ENCODE results near the gene GNAI2.
"Not testable (repeated sequence)": the region's sequence is repeated elsewhere in the genome, so short reads cannot be mapped to it uniquely, and the experiment has no call there.

Gene GNAI2

GRCh38 chr3:50248387-50248786, 12.4 kb downstream of the GNAI2 start:
- DNase-seq: no peak

- no peak for DNase-seq
Measured at GRCh38 chr3:50249457-50249856, 13.5 kb downstream of the GNAI2 start.

- no peak for DNase-seq
Measured at GRCh38 chr3:50250514-50250913, 14.5 kb downstream of the GNAI2 start.

- DNase-seq: no peak
Measured at GRCh38 chr3:50251220-50251619, 15.2 kb downstream of the GNAI2 start.

- no peak for DNase-seq
Measured at GRCh38 chr3:50254577-50255250, 18.7 kb downstream of the GNAI2 start.

GRCh38 chr3:50255251-50255615, 19.2 kb downstream of the GNAI2 start:
- no peak for DNase-seq

- DNase-seq: no peak
Measured at GRCh38 chr3:50256978-50257890, 21.2 kb downstream of the GNAI2 start.

GRCh38 chr3:50258029-50258680, 22.2 kb downstream of the GNAI2 start:
- DNase-seq: no peak

GRCh38 chr3:50258979-50259378, 23.0 kb downstream of the GNAI2 start:
- DNase-seq: no peak

- DNase-seq: no peak
Measured at GRCh38 chr3:50259432-50260026, 23.5 kb downstream of the GNAI2 start.

- DNase-seq: peak; percentile 35 to 38
Measured at GRCh38 chr3:50260027-50260941, 24.3 kb downstream of the GNAI2 start.

GRCh38 chr3:50260942-50261441, 25.0 kb downstream of the GNAI2 start:
- DNase-seq: no peak

GRCh38 chr3:50261505-50261904, 25.5 kb downstream of the GNAI2 start:
- no peak for DNase-seq

GRCh38 chr3:50262200-50262599, 26.2 kb downstream of the GNAI2 start:
- DNase-seq: not testable (repeated sequence)

- no peak for DNase-seq
Measured at GRCh38 chr3:50262778-50263177, 26.8 kb downstream of the GNAI2 start.

- no peak for DNase-seq
Measured at GRCh38 chr3:50263478-50264382, 27.7 kb downstream of the GNAI2 start.

- no peak for DNase-seq
Measured at GRCh38 chr3:50264383-50264963, 28.5 kb downstream of the GNAI2 start.

- DNase-seq: no peak
Measured at GRCh38 chr3:50264964-50265485, 29.0 kb downstream of the GNAI2 start.

- no peak for DNase-seq
Measured at GRCh38 chr3:50265571-50265970, 29.6 kb downstream of the GNAI2 start.

GRCh38 chr3:50266017-50266416, 30.0 kb downstream of the GNAI2 start:
- no peak for DNase-seq

Data from NCI-H187 (cell line).